Measurements from ENCODE around the gene TCEAL8. TPM values are rescaled to one million over a fixed set of nuclear protein-coding genes. Genes with fewer than 3 reads are reported as not detected.
A peak's percentile ranks its signal among the peaks of the same experiment; 100 is the strongest.

The TCEAL8 gene
- total and polyA plus RNA-seq, 2 of the 8 experiments (the other 6 are each of a cell fraction or from before 2014, with no cell fraction given) = 47.2 to 82.2 TPM

DNA sequence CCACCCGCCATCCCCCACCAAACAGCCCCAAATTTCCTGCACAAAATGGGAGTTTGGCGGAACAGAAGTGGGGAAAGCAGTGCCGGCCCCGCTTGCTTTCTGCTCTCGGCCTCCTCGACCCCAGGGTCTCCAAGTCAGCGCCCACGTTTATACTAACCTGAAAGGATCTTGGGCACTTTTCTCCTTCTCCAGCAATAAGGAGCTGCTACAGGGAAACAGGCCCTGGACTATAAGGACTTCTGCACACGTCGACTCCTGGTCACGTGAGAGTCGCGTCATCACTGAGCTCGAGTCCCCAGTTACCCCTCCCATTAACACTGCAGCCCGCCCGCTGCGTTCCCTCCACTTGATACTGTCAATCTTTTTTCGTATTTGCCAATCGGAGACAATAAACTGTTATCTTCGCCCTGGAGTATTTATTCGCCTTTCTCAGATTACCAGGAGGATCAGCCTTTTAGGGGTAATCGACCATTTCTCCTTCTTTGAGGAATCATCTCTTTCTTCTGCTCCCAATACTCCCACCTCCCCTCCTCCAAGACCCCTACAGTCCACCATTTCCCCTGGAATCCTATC lies at the start of gene TCEAL8 (continued):
- TF ChIP-seq RAD21 (IDR thresholded peaks at IDR 0.05 in 1 of 2, conservative IDR thresholded peaks at IDR 0.05 in 1 of 2; ENCODE audit: low read depth in 2 of 2, low read length in 2 of 2) (no peak), SP1 (IDR thresholded peaks at IDR 0.05; ENCODE audit: low read depth, low read length) (no peak), GABPA (IDR thresholded peaks at IDR 0.05; ENCODE audit: borderline replicate concordance, insufficient read depth, low read length) (no peak), SIRT6 (IDR thresholded peaks at IDR 0.05; ENCODE audit: low read length) (no peak), BRCA1 (IDR thresholded peaks at IDR 0.05; ENCODE audit: low read depth, low read length) (no peak), CEBPB (IDR thresholded peaks at IDR 0.05; ENCODE audit: low read depth, low read length) (no peak), BCL11A (IDR thresholded peaks at IDR 0.05; ENCODE audit: low read depth in 2 of 2, low read length in 2 of 2) (no peak), NRF1 (IDR thresholded peaks at IDR 0.05; ENCODE audit: low read depth, low read length) (no peak), TAF7 (optimal IDR thresholded peaks at IDR 0.05; ENCODE audit: borderline replicate concordance, low read depth, low read length) (no peak), RNF2 (IDR thresholded peaks at IDR 0.05; ENCODE audit: borderline replicate concordance, low read depth, low read length, missing control alignments, poor library complexity, severe bottlenecking) (no peak), HDAC6 (IDR thresholded peaks at IDR 0.05; ENCODE audit: low read depth, low read length) (no peak), YY1 (IDR thresholded peaks at IDR 0.05; ENCODE audit: low read depth, low read length) (0 out of 2 replicates have a peak, but pooled peaks have one; percentile 5), CBX5 (IDR thresholded peaks at IDR 0.05; ENCODE audit: low read depth, low read length) (no peak), ZNF274 (IDR thresholded peaks at IDR 0.05; ENCODE audit: borderline replicate concordance, extremely low read depth, low read length) (no peak), TCF12 (IDR thresholded peaks at IDR 0.05; ENCODE audit: low read depth, low read length) (no peak), RBBP5 (IDR thresholded peaks at IDR 0.05; ENCODE audit: borderline replicate concordance, low read depth, low read length) (no peak), FOSL1 (IDR thresholded peaks at IDR 0.05; ENCODE audit: insufficient read depth, low read depth, low read length) (no peak), CTBP2 (IDR thresholded peaks at IDR 0.05; ENCODE audit: borderline replicate concordance, insufficient read depth, insufficient read length, low read length) (no peak), EGR1 (IDR thresholded peaks at IDR 0.05; ENCODE audit: borderline replicate concordance, low read depth, low read length) (no peak), POLR2AphosphoS5 (IDR thresholded peaks at IDR 0.05; ENCODE audit: low read depth, low read length) (peak; percentile 78)
- TF ChIP-seq, protein P1, sequence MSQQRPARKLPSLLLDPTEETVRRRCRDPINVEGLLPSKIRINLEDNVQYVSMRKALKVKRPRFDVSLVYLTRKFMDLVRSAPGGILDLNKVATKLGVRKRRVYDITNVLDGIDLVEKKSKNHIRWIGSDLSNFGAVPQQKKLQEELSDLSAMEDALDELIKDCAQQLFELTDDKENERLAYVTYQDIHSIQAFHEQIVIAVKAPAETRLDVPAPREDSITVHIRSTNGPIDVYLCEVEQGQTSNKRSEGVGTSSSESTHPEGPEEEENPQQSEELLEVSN (IDR thresholded peaks at IDR 0.05) = no peak
- TF ChIP-seq, protein P2, sequence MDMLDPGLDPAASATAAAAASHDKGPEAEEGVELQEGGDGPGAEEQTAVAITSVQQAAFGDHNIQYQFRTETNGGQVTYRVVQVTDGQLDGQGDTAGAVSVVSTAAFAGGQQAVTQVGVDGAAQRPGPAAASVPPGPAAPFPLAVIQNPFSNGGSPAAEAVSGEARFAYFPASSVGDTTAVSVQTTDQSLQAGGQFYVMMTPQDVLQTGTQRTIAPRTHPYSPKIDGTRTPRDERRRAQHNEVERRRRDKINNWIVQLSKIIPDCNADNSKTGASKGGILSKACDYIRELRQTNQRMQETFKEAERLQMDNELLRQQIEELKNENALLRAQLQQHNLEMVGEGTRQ (IDR thresholded peaks at IDR 0.05; ENCODE audit: low read length) = peak; percentile 76
- TF ChIP-seq, protein P3, sequence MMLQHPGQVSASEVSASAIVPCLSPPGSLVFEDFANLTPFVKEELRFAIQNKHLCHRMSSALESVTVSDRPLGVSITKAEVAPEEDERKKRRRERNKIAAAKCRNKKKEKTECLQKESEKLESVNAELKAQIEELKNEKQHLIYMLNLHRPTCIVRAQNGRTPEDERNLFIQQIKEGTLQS (IDR thresholded peaks at IDR 0.05; ENCODE audit: insufficient read depth, low read depth, low read length) = 0 out of 2 replicates have a peak, but pooled peaks have one; percentile 16

Data from H1 (cell line).